Measurements from ENCODE around the gene HK3. TPM values are rescaled to one million over a fixed set of nuclear protein-coding genes. Genes with fewer than 3 reads are reported as not detected.

Gene HK3
- total RNA-seq, 1 experiment from 2014 or later: not detected

DNA sequence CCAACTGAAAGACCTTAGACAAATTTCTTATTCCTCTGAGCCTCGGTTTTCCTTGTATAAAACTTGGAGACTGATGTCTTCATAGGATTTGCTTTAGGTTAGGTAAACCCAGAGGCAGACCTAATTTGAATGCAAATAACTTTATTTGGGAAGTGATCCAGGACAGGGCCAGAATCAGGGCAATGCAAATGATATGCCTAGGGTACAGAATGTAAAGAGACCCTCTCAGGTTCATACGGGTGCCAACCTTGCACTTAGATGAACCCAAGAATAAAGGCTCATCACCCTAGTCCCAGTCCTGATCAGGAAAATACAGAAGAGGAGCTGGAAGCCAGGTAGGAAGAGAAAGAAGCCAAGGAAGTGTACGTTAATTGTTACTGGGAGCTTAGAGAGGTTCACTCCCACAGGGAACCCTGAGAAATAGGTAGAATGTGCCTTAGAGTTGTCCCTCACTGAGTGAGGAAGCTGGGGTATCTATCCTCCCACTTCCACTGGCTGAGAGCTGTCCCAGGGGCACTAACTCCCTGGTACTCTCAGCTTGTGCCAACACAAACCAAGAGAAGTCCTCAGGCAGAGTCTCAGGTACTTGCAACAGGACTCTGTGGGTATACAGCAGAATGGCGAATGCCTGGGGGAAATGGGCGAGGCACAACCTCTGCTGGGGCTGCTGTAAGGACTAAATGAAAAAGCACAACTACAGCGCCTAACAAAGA, 3.1 kb upstream of the HK3 start:
- DNase-seq (ENCODE audit: low read depth): no peak

DNA sequence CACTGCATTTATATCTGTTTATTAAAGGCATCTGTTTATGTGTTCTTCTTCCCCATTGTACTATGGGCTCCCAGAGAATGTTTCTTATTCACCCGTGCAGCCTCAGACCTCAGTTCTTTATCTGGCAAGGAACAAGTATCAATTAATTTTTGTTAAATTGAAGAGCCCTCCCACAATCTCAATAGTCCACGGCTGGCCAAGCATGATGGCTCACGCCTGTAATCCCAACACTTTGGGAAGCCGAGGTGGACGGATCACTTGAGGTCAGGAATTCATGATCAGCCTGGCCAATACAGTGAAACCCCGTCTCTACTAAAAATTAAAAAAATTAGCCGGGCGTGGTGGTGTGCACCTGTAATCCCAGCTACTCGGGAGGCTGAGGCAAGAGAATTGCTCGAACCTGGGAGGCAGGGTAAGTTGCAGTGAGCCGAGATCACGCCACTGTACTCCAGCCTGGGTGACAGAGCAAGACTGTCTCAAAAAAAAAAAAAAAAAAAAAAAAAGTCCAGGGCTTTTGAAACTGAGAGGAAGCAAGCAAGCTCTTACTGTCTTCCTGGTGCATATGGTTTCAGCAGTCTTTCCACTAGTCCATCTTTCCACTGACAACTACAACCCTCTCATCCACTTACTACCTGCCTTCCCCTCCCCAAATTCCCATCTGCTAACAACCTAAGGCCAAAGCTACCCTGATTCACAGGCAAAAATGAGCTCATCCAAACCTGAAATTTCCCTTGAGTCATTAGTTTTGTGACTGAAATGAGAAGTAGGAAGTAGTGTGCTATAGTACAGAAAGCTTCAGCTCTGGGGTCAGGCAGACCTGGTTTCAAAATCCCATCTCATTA, 2.3 kb upstream of the HK3 start:
- DNase-seq (ENCODE audit: low read depth): no peak

DNA sequence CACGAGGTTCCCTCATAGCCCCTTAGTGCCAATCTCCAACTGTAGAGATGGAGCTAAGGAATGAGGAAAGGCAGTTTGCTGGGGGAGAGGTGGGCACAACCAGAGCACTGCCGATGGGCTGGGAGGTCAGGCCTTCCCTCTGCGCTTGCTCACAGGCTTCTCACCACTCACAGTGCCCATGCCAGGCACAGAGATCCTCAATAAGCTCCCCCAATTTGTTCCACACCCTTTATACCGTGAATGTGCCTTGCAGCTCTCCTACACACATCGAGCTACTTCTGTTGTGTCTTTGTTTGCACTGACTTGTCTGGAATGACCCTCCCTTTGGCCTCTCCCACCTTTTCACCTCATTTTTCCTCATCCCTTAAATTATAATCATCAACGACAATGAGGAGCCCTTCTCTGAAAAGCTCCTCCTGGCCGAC, 1.6 kb upstream of the HK3 start:
- no peak for DNase-seq (ENCODE audit: low read depth)

DNA sequence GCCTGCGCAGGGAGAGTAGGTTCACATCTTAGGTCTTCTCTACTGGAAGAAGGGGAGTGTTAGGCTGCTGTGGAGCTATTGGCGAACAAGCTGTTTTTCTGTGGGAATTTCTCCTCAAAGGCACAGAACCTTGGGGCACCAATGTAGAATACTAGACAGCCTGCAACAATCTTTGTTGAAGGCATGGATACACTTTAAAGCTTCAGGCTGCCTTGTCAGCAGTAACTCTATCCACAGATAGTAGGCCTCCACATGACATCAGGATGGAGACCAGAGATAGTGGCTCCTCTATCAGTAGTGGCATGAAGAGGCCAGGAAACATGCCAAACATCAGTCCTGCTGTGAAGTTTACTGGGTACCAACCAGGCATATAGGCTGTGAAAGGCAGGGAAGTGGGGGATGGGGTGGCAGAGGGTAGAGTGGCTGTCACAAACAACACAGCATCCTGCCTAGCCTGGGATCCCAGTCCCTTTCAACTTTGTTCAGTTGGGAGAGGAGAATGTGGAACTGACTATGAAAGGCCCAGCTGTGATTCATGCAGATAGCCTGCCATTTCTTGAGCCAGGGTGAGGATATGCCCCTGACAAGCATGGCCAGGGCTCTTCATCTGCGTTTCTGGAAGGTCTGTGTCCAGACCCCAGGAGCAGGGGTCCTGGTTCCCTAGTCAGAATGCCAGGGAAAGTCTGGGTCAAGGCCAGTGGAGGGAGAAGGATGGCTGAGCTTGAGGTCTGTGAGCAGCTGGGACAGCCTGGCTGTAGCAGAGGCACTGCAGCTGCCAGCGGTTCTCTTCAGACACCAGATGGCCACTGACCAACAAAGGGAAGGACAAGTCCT, 1.0 kb upstream of the HK3 start:
- DNase-seq (ENCODE audit: low read depth): peak; percentile 59

DNA sequence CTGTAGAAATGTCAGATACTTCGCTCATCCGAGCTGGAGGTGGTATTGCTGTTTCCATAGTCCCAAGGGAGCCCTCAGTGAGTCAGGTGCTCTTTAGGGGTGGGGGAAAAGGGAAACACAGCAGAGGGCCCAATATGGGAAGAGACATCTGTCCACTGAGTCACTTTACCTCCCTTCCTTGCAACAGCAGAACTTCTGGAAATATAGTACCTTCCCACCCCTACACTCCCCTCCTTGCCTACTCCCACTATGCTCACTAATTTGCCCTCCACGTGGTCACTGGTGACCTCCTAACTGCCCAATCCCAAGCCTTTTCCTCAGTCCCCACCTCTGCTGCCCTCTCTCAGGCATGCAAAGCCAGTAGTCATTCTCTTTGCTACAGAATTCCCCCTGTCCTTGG, 1.9 kb downstream of the HK3 start:
- DNase-seq (ENCODE audit: low read depth): peak; percentile 16

DNA sequence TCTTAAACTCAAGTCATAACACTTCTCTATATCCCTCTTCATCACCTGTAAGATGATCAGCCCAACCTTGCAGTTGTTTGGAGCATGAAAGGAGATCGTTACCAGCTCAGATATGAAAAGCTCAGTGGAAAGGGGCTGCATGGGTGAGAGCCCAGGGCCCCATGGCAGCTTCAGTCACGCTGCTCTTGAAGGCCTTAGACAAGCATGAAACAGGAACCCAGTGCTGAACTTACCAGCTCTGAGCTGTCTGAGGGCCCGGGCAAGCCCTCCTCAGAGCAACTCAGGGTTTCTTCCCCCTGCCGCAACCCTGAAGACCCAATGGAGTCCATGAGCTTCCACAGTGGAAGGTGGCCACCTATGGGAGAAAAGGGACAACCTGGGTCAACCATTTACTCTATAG, 3.3 kb downstream of the HK3 start:
- no peak for DNase-seq (ENCODE audit: low read depth)

DNA sequence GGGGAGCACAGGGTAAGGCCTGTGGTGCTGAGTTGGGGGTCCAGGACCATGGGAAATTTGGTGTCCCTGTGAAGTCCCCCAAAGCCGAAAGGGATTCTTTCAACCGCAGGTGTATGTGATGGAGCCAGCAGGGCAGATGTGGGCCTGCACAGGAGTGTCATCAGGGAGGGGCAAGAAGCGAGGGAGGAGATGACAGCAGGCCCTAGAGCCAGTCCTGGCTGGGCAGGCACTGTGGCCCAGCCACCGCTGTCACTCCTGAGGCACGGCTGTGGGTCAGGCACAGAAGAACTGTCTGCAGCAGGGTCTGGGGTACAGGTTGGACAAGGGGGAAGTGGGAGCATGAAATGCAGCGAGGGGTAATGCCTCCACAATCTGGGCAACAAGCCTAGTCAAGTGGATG, 4.8 kb downstream of the HK3 start:
- DNase-seq (ENCODE audit: low read depth): no peak

DNA sequence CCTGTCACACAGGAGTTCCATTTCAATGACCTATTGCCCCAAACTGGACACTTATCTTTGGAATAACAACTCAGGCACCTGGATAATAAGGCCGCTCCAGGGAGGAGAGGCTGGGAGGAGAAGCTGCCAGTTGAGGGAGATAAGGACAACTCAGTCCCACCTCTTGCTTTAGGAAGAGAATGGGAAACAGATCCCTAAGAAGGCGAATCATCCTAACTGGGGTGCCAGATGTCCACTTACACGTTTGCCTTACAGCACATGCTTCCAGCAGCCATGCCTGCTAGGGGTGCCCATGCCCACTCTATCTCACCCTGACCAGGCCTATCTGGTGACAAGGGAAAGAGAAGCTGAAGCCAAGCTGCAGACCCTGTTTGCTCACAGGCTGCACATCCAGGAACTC, 6.5 kb downstream of the HK3 start:
- no peak for DNase-seq (ENCODE audit: low read depth)

DNA sequence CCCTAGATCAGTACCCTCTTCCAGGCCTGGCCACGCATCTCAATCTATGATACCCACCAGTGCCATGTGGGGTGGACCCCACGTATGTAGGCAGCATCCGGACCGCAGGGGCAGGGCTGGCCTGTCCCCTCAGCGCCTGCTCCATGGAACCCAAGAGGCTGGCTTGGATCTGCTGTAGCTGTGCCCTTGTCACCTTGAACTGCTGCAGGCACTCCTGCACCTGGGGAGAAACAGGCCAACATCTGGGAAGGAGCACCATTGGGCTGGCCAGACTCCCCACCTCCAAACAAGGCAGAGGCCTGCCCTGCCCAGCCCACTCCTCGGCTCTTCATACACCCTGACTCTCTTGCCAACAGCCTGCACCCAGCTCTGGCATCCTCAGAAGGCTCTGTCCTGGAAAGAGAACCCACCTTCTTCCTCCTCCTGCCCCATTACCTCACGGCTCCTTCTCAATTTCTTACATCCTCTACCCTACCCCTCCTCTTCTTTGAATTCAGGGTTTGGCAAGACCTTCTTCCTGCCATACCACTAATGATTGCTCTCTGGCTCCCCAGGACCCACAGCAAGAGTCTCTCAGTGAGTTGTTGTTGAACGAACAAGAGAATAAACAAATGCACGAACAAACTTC, 7.7 kb downstream of the HK3 start:
- DNase-seq (ENCODE audit: low read depth): no peak

DNA sequence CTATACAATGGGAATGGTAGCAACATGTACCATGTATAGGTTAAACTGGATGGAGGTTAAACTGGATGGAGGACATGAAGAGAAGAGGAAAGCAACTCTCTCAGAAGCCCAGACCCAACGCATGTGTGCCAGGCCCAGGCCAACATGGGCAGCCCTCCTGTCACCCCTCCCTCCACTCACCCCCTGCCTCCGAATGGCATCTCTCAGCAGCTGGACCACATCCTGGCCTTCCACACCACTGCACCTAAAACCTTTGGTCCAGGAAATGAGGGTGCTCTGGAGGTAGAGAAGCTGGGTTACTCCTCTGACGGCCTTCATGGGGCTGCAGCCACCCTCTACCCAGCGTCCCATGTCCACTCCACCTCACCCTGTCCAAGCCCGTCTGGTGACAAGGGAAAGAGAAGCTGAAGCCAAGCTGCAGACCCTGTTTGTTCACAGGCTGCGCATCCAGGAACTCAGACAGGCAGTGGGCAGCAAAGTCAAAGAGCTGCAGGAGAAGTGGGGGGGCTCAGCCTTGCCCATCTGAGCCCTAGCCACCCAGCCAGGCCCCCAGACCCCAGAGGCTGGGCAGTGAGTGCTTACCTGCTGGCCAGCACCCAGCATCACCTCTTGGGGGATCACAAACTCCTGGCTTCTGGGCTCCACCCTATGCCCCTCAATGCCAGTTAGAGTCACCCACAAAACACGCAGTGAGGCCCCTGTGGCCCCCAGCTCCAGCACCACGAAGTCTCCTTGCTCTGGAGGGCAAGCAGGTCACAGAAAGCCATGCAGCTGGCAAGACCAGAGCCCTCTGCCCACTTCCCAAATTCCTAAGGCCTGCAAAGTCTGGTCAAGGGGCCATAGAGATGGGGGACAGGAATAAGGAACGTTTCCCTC, 8.5 kb downstream of the HK3 start:
- DNase-seq (ENCODE audit: low read depth): no peak

DNA sequence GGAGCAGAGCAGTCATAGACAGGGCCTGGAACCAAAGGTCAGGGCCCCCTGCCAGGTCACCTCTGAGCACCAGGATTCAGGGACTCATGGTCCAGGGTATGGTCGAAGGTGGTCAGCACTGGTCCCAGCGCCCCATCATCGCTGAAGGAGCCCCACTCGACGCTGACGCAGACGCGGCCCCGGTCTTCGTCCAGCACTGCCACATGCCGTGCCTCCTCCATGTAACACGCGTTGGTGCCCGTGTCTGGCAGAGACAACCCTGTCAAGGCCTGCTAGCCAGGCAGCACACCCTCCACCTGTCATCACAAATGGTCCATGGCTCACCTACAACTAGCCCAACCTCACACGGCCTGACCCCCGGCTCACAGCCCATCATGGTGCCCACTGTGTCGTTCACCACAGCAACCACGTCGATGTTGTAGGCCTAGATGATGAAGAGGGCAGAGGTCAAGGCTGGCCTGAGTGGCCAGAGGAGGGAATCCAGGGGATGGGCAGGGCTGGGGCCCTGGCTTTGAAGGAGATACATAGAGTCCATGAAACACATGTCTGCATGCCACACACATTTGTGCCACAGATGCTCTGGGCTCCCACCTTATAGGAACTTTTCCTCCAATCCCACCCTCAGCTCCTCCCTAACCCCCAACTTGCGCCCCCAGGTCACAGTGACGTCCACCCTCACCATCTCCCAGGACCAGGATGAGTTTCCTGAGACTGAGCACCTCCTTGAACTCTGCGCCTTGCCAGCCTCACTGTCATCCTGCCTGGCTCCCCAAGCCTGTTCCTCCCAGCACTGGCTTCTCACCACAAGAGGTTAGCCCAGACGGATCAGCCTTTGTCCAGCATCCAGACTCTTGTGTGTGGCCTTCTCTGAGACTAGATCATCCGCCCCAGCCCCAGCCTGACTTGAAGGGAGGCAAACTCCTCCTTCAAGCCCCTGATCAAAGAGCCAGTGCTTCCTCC, 9.5 kb downstream of the HK3 start:
- no peak for DNase-seq (ENCODE audit: low read depth)

DNA sequence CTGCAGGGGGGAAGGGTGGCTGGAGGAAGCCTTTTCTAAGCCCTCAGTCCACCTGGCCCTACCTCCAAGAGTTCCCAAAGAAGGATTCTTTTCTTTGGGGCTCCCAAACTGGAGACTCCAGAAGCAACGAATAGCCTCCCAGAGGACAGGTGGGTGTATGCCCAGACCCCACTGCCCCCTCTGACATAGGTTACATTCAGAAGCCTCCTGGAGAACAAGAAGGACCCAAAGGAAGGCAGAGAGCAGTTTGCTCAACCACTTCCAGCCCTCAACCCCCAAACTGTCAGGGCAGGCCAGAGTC, 10.3 kb downstream of the HK3 start:
- DNase-seq (ENCODE audit: low read depth): no peak

DNA sequence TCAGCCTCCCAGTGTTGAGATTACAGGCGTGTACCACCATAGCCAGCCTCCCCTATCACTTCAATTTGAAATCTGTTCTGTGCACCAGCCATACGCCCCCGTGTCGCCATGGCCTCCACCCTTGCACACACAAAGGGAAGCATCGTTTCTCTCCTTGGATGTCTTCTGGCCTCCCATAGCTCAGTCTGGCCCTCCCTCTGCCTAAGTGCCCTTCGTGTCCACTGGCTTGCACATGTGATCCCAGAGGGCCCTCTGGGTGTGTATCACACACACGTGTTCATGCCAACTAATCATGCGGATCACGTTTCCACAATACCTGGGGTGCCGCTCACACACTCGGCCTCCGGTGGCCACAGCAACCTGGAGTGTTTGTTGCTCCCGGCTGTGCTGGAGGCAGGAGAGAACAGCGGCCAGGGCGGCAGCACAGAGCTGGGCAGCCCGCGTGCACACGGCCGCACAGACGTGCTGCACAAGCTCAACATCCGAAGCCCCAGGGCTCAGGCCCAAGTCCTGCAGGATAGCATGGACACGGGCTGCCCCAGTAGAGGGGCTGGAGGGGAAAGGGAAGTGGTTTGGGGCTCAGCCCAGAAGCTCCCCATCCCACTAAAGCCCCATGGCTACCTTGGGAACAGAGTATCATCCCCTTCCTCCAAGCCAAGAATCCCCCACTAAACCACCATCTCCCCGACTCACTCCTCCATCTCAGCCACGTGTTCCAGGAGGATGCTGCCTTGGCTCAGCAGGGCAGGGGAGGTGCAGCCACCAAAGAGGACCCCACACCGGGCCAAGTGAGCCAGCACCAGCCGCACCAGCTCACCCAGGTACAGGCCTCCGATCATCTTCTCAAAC, 10.9 kb downstream of the HK3 start:
- DNase-seq (ENCODE audit: low read depth): no peak

DNA sequence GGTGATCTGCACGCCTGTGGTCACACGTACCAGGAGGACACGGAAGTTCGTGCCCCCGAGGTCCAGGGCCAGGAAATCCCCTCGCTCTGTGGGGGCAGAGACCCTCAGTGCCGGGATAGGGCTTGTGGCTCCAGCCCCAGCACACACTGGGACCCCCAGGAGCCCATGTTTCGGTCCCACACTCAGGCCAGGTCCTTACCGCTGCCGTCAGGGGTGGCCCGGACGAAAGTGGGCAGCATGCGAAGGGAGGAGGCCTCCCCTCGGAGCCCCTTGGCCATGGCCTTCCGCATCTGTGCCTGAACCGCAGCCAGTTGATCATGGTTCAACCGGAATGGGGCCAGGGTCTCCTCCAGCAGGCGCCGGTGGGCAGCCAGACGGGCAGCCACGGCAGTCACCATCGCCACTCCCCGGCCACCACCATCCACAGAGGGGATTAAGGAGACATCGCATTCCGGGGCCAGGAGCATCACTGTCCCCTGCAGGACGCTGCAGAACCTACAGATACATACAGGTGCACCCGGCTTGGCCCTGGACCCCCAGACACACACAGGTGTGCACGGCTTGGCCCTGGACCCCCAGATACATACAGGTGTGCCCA, 11.8 kb downstream of the HK3 start:
- no peak for DNase-seq (ENCODE audit: low read depth)

DNA sequence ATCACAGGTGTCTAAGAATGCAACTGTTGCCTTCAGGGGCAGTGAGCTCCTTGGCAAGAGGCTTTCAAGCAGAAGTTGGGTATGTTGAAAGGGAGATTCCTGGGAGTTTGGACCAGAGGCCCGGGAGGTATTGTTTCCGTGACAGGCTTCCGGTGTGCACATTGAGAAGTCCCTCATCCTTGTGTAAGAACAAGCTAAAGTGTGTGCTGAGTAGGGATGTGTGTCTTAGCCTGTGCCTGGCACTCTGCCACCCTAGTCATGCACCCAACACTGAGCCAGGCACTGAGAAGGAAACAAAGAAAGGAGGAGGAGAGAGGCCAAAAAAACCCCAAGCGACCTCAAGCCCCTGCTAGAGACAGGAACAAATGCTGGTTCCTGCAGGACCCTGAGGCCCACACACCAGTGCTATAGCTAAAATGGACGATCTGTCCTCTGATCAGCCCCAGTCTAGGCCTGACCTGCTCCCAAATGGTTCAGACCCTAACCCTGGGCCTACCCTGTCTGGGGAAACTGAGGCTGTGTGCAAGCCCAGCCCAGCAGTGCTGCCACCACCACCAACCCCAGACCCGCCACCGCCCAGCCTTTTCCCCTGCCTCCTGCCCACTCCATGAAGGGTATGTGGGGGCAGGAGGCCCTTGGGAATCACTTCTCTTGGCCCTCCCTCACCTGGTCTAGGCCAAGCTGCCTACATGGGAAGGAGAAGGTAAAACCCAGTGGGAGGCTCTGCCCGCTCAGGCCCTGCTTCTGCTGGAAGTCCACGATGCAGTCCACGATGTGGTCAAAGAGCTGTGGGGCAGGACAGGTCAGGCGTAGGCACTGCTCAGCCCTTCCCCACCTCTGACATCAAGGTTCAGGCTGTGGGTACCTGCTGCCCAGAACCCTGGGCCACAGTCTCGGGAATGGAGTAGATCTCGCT, 12.6 kb downstream of the HK3 start:
- DNase-seq (ENCODE audit: low read depth): no peak

DNA sequence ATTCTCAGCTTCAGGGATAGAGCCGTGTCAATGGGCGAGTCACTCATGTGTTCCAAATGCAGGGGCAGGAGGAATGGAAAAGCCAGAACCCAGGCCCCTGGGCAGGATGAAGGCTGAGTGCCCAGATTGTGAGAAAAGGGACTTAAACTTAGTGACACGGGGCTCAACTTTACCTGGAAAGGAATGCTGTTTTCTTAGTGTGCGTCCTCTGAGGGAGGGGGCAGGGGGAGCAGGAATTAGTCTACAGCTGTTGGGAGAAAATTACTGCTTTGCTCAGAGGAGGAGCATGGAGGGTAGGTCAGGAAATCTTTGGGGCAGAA, 14.6 kb downstream of the HK3 start:
- no peak for DNase-seq (ENCODE audit: low read depth)

Data from LHCN-M2 (cell line).